OCI-LY1 (cell line): ENCODE measurements around the gene ZNF804B.

Source experiments
- EZH2 ChIP-seq: fragments of 200-600 bp; sonication (generic), shearing (Covaris generic); IDR thresholded peaks from 2 replicates; pipeline ENCODE4 v1.8.0; 2017; ENCODE audit warnings: borderline replicate concordance, mixed run types, mild to moderate bottlenecking, antibody characterized with exemption, low read length, moderate library complexity, mixed read lengths
- TF ChIP-seq, protein P1 (sequence below): fragments of 200-600 bp; sonication (generic), shearing (Covaris generic); IDR thresholded peaks from 2 replicates; pipeline ENCODE4 v1.5.1; 2017; ENCODE audit warnings: mild to moderate bottlenecking, antibody characterized with exemption, low read length, moderate library complexity, mixed read lengths

DNA sequence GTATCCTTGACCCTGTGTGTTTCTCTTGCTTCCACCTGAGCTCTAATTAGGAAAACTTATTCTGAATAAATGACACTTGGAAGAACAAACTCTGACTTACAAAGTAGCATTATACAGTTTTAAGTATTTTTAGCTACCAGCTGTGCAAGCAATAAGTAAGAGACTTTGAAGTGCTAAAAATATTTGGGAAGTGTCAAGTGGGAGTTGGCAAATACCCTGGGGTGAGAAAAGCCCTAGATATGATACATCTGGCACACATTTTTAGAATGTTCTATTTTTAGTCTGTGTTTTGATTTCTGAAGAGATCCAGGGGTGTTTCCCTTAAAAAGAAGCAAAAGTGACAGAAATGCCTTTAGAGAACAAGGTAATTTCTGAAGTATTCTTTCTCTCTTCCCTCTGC is 168.8 kb downstream of the ZNF804B start:
- TF ChIP-seq, protein P1, sequence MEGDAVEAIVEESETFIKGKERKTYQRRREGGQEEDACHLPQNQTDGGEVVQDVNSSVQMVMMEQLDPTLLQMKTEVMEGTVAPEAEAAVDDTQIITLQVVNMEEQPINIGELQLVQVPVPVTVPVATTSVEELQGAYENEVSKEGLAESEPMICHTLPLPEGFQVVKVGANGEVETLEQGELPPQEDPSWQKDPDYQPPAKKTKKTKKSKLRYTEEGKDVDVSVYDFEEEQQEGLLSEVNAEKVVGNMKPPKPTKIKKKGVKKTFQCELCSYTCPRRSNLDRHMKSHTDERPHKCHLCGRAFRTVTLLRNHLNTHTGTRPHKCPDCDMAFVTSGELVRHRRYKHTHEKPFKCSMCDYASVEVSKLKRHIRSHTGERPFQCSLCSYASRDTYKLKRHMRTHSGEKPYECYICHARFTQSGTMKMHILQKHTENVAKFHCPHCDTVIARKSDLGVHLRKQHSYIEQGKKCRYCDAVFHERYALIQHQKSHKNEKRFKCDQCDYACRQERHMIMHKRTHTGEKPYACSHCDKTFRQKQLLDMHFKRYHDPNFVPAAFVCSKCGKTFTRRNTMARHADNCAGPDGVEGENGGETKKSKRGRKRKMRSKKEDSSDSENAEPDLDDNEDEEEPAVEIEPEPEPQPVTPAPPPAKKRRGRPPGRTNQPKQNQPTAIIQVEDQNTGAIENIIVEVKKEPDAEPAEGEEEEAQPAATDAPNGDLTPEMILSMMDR, result no peak
- TF ChIP-seq EZH2, result no peak
